ENCODE results near the gene MSL3. TPM values are rescaled to one million over a fixed set of nuclear protein-coding genes. Genes with fewer than 3 reads are reported as not detected.

MSL3 gene
- total and polyA plus RNA-seq, 7 experiments from 2014 or later = 66.3 to 164 (median 120) TPM

- Histone ChIP-seq H3K4me3 (ENCODE audit: low read length) (no peak overlapping the region), H3K4me1 (ENCODE audit: control insufficient read depth in 2 of 2, insufficient read depth in 2 of 2, low read length in 2 of 2) (no peaks in the 10 kb centered on the region), H3K27me3 (ENCODE audit: control insufficient read depth in 2 of 2, insufficient read depth in 2 of 2, low read length in 2 of 2) (no peaks in the 10 kb centered on the region), H3K27ac (ENCODE audit: low read depth, low read length) (no peak overlapping the region), H3K9me3 (ENCODE audit: control insufficient read depth in 2 of 3, low read length in 3 of 3) (no peaks in the 10 kb centered on the region), H3K36me3 (ENCODE audit: control insufficient read depth in 2 of 3, insufficient read depth in 3 of 3, low read length in 3 of 3) (no peaks in the 10 kb centered on the region)
- ATAC-seq = no peak
- H3K36me3 Mint-ChIP-seq = no peaks in the 10 kb centered on the region
- no peak for DNase-seq
- H3K27me3 Mint-ChIP-seq = peaks cover 0 to 31% (median 0%) of the 10 kb centered on the region in 5 donors
- ChIA-PET POLR2A (no interaction called here), CTCF (no interaction called here)
- H3K4me3 Mint-ChIP-seq = no peak overlapping the region
- no peak overlapping the region for H3K27ac Mint-ChIP-seq
- peaks cover 0 to 4% (median 0%) of the 10 kb centered on the region in 7 donors for H3K4me1 Mint-ChIP-seq
- intact Hi-C loops (cut with micrococcal nuclease) = loop anchor here in 1 of 2 donors (10.0 kb wide), 1 partner anchor 1736 kb away; no protein-coding TSS in a partner anchor
- peaks cover 0 to 2% (median 0%) of the 10 kb centered on the region in 11 donors for H3K9me3 Mint-ChIP-seq
Observed at GRCh38 chrX:11751261-11751660, 6.8 kb upstream of the MSL3 start.

DNA sequence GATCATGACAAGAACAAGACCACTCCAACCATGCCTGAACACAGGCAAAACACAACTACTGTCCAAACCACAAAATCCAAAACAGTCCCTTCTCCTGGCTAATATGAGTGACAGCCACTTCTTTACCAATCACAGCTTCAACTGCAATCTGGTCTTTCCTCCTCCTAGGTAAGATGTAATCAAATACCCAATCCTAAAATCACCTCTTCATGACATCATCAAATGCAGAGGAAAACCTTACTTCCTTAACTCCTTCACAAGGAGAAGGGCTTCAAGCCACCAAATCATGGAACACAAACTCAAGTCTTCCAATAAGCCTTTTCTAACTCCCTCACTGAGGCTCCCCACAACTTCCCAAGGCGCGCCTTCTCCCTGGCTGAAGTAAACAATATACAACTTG, 4.4 kb upstream of the MSL3 start:
- ChIA-PET CTCF (no interaction called here), POLR2A (no interaction called here)
- Mint-ChIP-seq H3K9me3 (peaks cover 0 to 2% (median 0%) of the 10 kb centered on the region in 11 donors), H3K4me3 (no peak overlapping the region), H3K27ac (no peak overlapping the region), H3K27me3 (peaks cover 0 to 37% (median 0%) of the 10 kb centered on the region in 5 donors), H3K4me1 (peaks cover 0 to 11% (median 6%) of the 10 kb centered on the region in 7 donors), H3K36me3 (no peaks in the 10 kb centered on the region)
- no peak overlapping the region for H3K4me3 ChIP-seq (ENCODE audit: low read length)
- no peaks in the 10 kb centered on the region for H3K27me3 ChIP-seq (ENCODE audit: control insufficient read depth in 2 of 2, insufficient read depth in 2 of 2, low read length in 2 of 2)
- DNase-seq (no peak), ATAC-seq (no peak)
- intact Hi-C loops (cut with micrococcal nuclease) = loop anchor here in 1 of 2 donors (10.0 kb wide), 1 partner anchor 1739 kb away; no protein-coding TSS in a partner anchor
- H3K9me3 ChIP-seq (ENCODE audit: control insufficient read depth in 2 of 3, low read length in 3 of 3) = no peaks in the 10 kb centered on the region
- H3K36me3 ChIP-seq (ENCODE audit: control insufficient read depth in 2 of 3, insufficient read depth in 3 of 3, low read length in 3 of 3) = peaks cover 0 to 2% (median 0%) of the 10 kb centered on the region in 3 experiments
- no peaks in the 10 kb centered on the region for H3K4me1 ChIP-seq (ENCODE audit: control insufficient read depth in 2 of 2, insufficient read depth in 2 of 2, low read length in 2 of 2)
- H3K27ac ChIP-seq (ENCODE audit: low read depth, low read length) = no peak overlapping the region

- no peak for ATAC-seq
- intact Hi-C loops (cut with micrococcal nuclease) = loop anchor here (5.0 to 10.0 kb wide), 3 partner anchors 1037 to 1740 kb away; partner anchors contain the start of gene PRPS2 (in 1 of the 2)
- H3K36me3 Mint-ChIP-seq = no peaks in the 10 kb centered on the region
Observed at GRCh38 chrX:11754958-11755645, 2.9 kb upstream of the MSL3 start.

DNA sequence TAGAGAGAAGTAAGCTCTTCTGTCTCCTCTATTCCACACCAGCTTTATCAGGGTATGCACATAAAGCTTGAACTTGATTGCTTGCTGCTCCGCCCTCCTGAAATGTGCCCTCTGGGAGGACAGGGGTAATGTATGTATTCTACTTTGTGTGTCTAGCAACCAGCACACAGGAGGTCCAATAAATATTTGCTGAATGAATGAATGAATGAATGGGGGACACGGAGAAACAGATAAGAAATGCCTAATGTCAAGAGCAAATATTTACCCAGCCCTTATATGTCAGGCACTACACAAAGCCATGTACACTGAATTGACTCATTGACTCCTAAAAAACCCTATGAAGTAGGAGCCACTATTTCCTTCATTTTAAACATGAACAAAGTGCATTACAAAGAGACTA, 2.3 kb upstream of the MSL3 start:
- peaks cover 0 to 2% (median 0%) of the 10 kb centered on the region in 11 donors for H3K9me3 Mint-ChIP-seq
- ChIA-PET CTCF (interaction anchor here (1.4 kb wide), 1 partner anchor 31 kb away, joined by 3 read pairs; no protein-coding TSS in a partner anchor), POLR2A (no interaction called here)
- H3K9me3 ChIP-seq (ENCODE audit: control insufficient read depth in 2 of 3, low read length in 3 of 3) = no peaks in the 10 kb centered on the region
- H3K27me3 Mint-ChIP-seq = peaks cover 0 to 31% (median 0%) of the 10 kb centered on the region in 5 donors
- H3K27ac ChIP-seq (ENCODE audit: low read depth, low read length) = no peak overlapping the region
- peaks cover 0 to 8% (median 0%) of the 10 kb centered on the region in 3 experiments for H3K36me3 ChIP-seq (ENCODE audit: control insufficient read depth in 2 of 3, insufficient read depth in 3 of 3, low read length in 3 of 3)
- H3K4me3 ChIP-seq (ENCODE audit: low read length) = no peak overlapping the region
- peak overlapping the region in 2 of 9 donors; percentile 80 to 88 for H3K27ac Mint-ChIP-seq
- H3K27me3 ChIP-seq (ENCODE audit: control insufficient read depth in 2 of 2, insufficient read depth in 2 of 2, low read length in 2 of 2) = no peaks in the 10 kb centered on the region
- DNase-seq = no peak
- no peak for ATAC-seq
- no peaks in the 10 kb centered on the region for H3K4me1 ChIP-seq (ENCODE audit: control insufficient read depth in 2 of 2, insufficient read depth in 2 of 2, low read length in 2 of 2)
- peaks cover 0 to 21% (median 10%) of the 10 kb centered on the region in 7 donors for H3K4me1 Mint-ChIP-seq
- H3K36me3 Mint-ChIP-seq = peaks cover 0 to under 1% (median under 1%) of the 10 kb centered on the region in 5 donors
- H3K4me3 Mint-ChIP-seq = peak overlapping the region in 2 of 10 donors; percentile 55 to 71
- intact Hi-C loops (cut with micrococcal nuclease) = loop anchor here (5.0 to 10.0 kb wide), 3 partner anchors 1037 to 1741 kb away; partner anchors contain the start of gene PRPS2 (in 1 of the 2)

More at GRCh38 chrX:11754958-11755645, 2.9 kb upstream of the MSL3 start:
- H3K4me3 ChIP-seq (ENCODE audit: low read length) = no peak overlapping the region
- no peaks in the 10 kb centered on the region for H3K9me3 ChIP-seq (ENCODE audit: control insufficient read depth in 2 of 3, low read length in 3 of 3)
- no peaks in the 10 kb centered on the region for H3K4me1 ChIP-seq (ENCODE audit: control insufficient read depth in 2 of 2, insufficient read depth in 2 of 2, low read length in 2 of 2)
- POLR2A ChIA-PET = no interaction called here
- DNase-seq = no peak
- peaks cover 0 to 2% (median 0%) of the 10 kb centered on the region in 11 donors for H3K9me3 Mint-ChIP-seq
- H3K4me3 Mint-ChIP-seq = no peak overlapping the region
- H3K4me1 Mint-ChIP-seq = peaks cover 0 to 17% (median 10%) of the 10 kb centered on the region in 7 donors
- H3K27me3 Mint-ChIP-seq = peaks cover 0 to 34% (median 0%) of the 10 kb centered on the region in 5 donors
- H3K36me3 ChIP-seq (ENCODE audit: control insufficient read depth in 2 of 3, insufficient read depth in 3 of 3, low read length in 3 of 3) = peaks cover 0 to 8% (median 0%) of the 10 kb centered on the region in 3 experiments
- H3K27me3 ChIP-seq (ENCODE audit: control insufficient read depth in 2 of 2, insufficient read depth in 2 of 2, low read length in 2 of 2) = no peaks in the 10 kb centered on the region
- CTCF ChIA-PET = interaction anchor here (1.4 kb wide), 1 partner anchor 32 kb away, joined by 3 read pairs; no protein-coding TSS in a partner anchor
- no peak overlapping the region for H3K27ac ChIP-seq (ENCODE audit: low read depth, low read length)
- H3K27ac Mint-ChIP-seq = peak overlapping the region in 1 of 9 donors; percentile 32

- H3K27me3 ChIP-seq (ENCODE audit: control insufficient read depth in 2 of 2, insufficient read depth in 2 of 2, low read length in 2 of 2) = no peaks in the 10 kb centered on the region
- Mint-ChIP-seq H3K9me3 (peaks cover 0 to 2% (median 0%) of the 10 kb centered on the region in 11 donors), H3K4me1 (peaks cover 0 to 28% (median 15%) of the 10 kb centered on the region in 7 donors), H3K36me3 (peaks cover 0 to 10% (median 7%) of the 10 kb centered on the region in 5 donors), H3K27ac (peak overlapping the region in 7 of 9 donors; percentile 45 to 88 (median 68)), H3K27me3 (peaks cover 0 to 29% (median 0%) of the 10 kb centered on the region in 5 donors), H3K4me3 (peak overlapping the region; percentile 14 to 78 (median 68))
- peaks cover 0 to 3% of the 10 kb centered on the region in 2 donors for H3K4me1 ChIP-seq (ENCODE audit: control insufficient read depth in 2 of 2, insufficient read depth in 2 of 2, low read length in 2 of 2)
- ATAC-seq (no peak), DNase-seq (no peak)
- ChIA-PET CTCF (interaction anchor here (1.0 to 2.7 kb wide), 3 partner anchors 12 to 152 kb away, joined by 3 to 22 read pairs (median 4); no protein-coding TSS in a partner anchor), POLR2A (interaction anchor here (3.3 kb wide), 1 partner anchor 12 kb away, joined by 40 read pairs; no protein-coding TSS in a partner anchor)
- peak overlapping the region; percentile 64 for H3K27ac ChIP-seq (ENCODE audit: low read depth, low read length)
- peak overlapping the region; percentile 55 for H3K4me3 ChIP-seq (ENCODE audit: low read length)
- H3K36me3 ChIP-seq (ENCODE audit: control insufficient read depth in 2 of 3, insufficient read depth in 3 of 3, low read length in 3 of 3) = peaks cover 0 to 8% (median 0%) of the 10 kb centered on the region in 3 experiments
- intact Hi-C loops (cut with micrococcal nuclease) = loop anchor here (5.0 to 10.0 kb wide), 3 partner anchors 1036 to 1742 kb away; partner anchors contain the start of gene PRPS2 (in 1 of the 2)
- H3K9me3 ChIP-seq (ENCODE audit: control insufficient read depth in 2 of 3, low read length in 3 of 3) = no peaks in the 10 kb centered on the region
Observed at GRCh38 chrX:11756354-11757318, 1.4 kb upstream of the MSL3 start.
